ENCODE data around the gene PER1.
A peak's percentile ranks its signal among the peaks of the same experiment; 100 is the strongest.

Gene PER1

GRCh38 chr17:8163978-8164814, 12.0 kb upstream of the PER1 start:
- H3K4me3 ChIP-seq (ENCODE audit: low read depth in 1 of 2, low read length in 2 of 2): no peak overlapping the region
- no peaks in the 10 kb centered on the region for H3K27me3 ChIP-seq (ENCODE audit: control insufficient read depth in 1 of 2, insufficient read depth in 2 of 2, low read length in 2 of 2)
- peaks cover 37% of the 10 kb centered on the region for H3K4me1 ChIP-seq (ENCODE audit: insufficient read depth, low read length)
- peak overlapping the region; percentile 96 for H3K27ac ChIP-seq (ENCODE audit: low read depth, low read length)
- peak overlapping the region; percentile 68 for H3K9ac ChIP-seq (ENCODE audit: low read length)
- no peaks in the 10 kb centered on the region for H3K9me3 ChIP-seq (ENCODE audit: low read length)
- H3K36me3 ChIP-seq (ENCODE audit: insufficient read depth, low read length): peaks cover 24% of the 10 kb centered on the region

GRCh38 chr17:8162997-8163977, 11.1 kb upstream of the PER1 start:
- no peaks in the 10 kb centered on the region for H3K27me3 ChIP-seq (ENCODE audit: control insufficient read depth in 1 of 2, insufficient read depth in 2 of 2, low read length in 2 of 2)
- peaks cover 24% of the 10 kb centered on the region for H3K36me3 ChIP-seq (ENCODE audit: insufficient read depth, low read length)
- peaks cover 41% of the 10 kb centered on the region for H3K4me1 ChIP-seq (ENCODE audit: insufficient read depth, low read length)
- H3K4me3 ChIP-seq (ENCODE audit: low read depth in 1 of 2, low read length in 2 of 2): peak overlapping the region; percentile 59 to 73
- H3K9me3 ChIP-seq (ENCODE audit: low read length): no peaks in the 10 kb centered on the region
- H3K27ac ChIP-seq (ENCODE audit: low read depth, low read length): peak overlapping the region; percentile 96
- H3K9ac ChIP-seq (ENCODE audit: low read length): peak overlapping the region; percentile 68

- no peaks in the 10 kb centered on the region for H3K9me3 ChIP-seq (ENCODE audit: low read length)
- H3K27ac ChIP-seq (ENCODE audit: low read depth, low read length): peak within 1 kb of the TSS; percentile 96
- peak within 1 kb of the TSS; percentile 82 to 99 for H3K4me3 ChIP-seq (ENCODE audit: low read depth in 1 of 2, low read length in 2 of 2)
- no peaks in the 10 kb centered on the region for H3K27me3 ChIP-seq (ENCODE audit: control insufficient read depth in 1 of 2, insufficient read depth in 2 of 2, low read length in 2 of 2)
- H3K4me1 ChIP-seq (ENCODE audit: insufficient read depth, low read length): peaks cover 44% of the 10 kb centered on the region
- peak within 1 kb of the TSS; percentile 95 for H3K9ac ChIP-seq (ENCODE audit: low read length)
- peaks cover 24% of the 10 kb centered on the region for H3K36me3 ChIP-seq (ENCODE audit: insufficient read depth, low read length)
Observed at GRCh38 chr17:8162233-8162996, 10.2 kb upstream of the PER1 start, which contains the start of gene VAMP2. Gene VAMP2 (minus strand): TSS chr17:8162948. CDS start chr17:8162879, 69 bp downstream.

GRCh38 chr17:8161289-8162232, 9.4 kb upstream of the PER1 start:
- Histone ChIP-seq H3K4me1 (ENCODE audit: insufficient read depth, low read length) (peaks cover 50% of the 10 kb centered on the region), H3K9ac (ENCODE audit: low read length) (peak overlapping the region; percentile 95), H3K27me3 (ENCODE audit: control insufficient read depth in 1 of 2, insufficient read depth in 2 of 2, low read length in 2 of 2) (no peaks in the 10 kb centered on the region), H3K4me3 (ENCODE audit: low read depth in 1 of 2, low read length in 2 of 2) (peak overlapping the region; percentile 82 to 99), H3K27ac (ENCODE audit: low read depth, low read length) (peak overlapping the region; percentile 93), H3K9me3 (ENCODE audit: low read length) (no peaks in the 10 kb centered on the region), H3K36me3 (ENCODE audit: insufficient read depth, low read length) (peaks cover 24% of the 10 kb centered on the region)

DNA sequence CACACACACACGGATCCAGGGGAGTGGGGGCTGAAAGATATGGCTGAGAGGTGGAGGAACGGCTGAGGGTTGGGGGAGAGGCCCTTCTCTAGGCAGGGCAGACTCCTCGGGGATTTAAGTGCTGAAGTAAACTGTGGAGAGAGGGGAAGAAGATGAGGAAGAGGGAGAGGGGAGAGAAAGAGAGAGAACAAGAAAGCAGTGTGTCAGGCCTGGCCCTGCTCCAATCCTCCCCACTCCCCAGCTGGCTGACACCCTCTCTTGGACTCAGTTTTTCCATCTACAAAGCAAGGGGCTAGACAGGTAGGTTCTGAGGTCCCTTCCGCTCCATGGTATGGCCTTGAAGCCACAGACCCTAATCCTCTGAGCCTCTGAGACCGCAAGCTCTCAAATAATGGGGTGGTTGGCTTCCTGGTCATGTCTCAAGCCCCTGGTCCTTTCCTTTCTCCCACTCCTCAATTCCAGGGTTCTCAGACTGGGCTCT, 8.6 kb upstream of the PER1 start:
- H3K27ac ChIP-seq (ENCODE audit: low read depth, low read length): peak overlapping the region; percentile 93
- peak overlapping the region; percentile 95 for H3K9ac ChIP-seq (ENCODE audit: low read length)
- H3K4me3 ChIP-seq (ENCODE audit: low read depth in 1 of 2, low read length in 2 of 2): peak overlapping the region in 1 of 2 donors; percentile 82
- peaks cover 24% of the 10 kb centered on the region for H3K36me3 ChIP-seq (ENCODE audit: insufficient read depth, low read length)
- no peaks in the 10 kb centered on the region for H3K9me3 ChIP-seq (ENCODE audit: low read length)
- no peaks in the 10 kb centered on the region for H3K27me3 ChIP-seq (ENCODE audit: control insufficient read depth in 1 of 2, insufficient read depth in 2 of 2, low read length in 2 of 2)
- peaks cover 50% of the 10 kb centered on the region for H3K4me1 ChIP-seq (ENCODE audit: insufficient read depth, low read length)

GRCh38 chr17:8160224-8160577, 8.0 kb upstream of the PER1 start:
- peaks cover 24% of the 10 kb centered on the region for H3K36me3 ChIP-seq (ENCODE audit: insufficient read depth, low read length)
- no peak overlapping the region for H3K9ac ChIP-seq (ENCODE audit: low read length)
- H3K4me1 ChIP-seq (ENCODE audit: insufficient read depth, low read length): peaks cover 50% of the 10 kb centered on the region
- H3K9me3 ChIP-seq (ENCODE audit: low read length): no peaks in the 10 kb centered on the region
- no peak overlapping the region for H3K27ac ChIP-seq (ENCODE audit: low read depth, low read length)
- H3K27me3 ChIP-seq (ENCODE audit: control insufficient read depth in 1 of 2, insufficient read depth in 2 of 2, low read length in 2 of 2): no peaks in the 10 kb centered on the region
- no peak overlapping the region for H3K4me3 ChIP-seq (ENCODE audit: low read depth in 1 of 2, low read length in 2 of 2)

DNA sequence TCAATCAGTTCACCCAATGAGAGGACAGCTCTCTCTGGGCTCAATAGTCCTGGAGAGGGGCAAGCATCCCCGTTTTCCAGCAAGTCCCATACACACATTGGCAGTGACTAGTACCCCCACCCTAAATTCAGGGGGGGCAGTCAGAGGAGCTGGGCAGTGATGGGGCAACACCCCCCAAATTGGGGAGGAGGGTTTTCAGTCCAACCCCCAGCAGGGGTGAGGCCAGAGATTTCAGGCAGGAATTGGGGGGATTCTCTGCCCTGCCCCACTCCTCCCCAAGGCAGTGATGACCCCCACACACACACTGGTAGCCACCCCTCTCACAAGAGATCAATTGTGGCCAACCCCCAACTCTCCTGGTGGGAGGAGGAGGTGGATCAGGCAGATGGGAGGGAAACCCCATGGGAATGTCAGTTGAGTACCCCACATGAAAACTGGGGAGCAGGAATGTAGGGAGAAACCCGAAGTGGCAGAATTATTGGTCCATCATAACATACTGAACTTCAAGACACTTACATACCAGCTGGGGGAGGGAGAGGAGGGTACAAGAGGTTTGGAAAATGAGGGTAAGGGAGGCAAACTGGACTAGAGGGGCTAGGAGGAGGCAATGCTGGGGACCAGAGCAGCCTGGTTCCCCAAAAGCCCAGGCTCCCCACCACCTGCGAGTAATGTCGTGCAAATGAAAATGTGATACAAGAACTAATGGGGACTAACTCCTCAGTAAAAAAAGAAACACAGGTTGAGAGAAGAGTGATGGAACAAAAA, 7.4 kb upstream of the PER1 start:
- Histone ChIP-seq H3K4me1 (ENCODE audit: insufficient read depth, low read length) (peaks cover 47% of the 10 kb centered on the region), H3K9me3 (ENCODE audit: low read length) (no peaks in the 10 kb centered on the region), H3K36me3 (ENCODE audit: insufficient read depth, low read length) (peaks cover 24% of the 10 kb centered on the region), H3K27me3 (ENCODE audit: control insufficient read depth in 1 of 2, insufficient read depth in 2 of 2, low read length in 2 of 2) (no peaks in the 10 kb centered on the region), H3K4me3 (ENCODE audit: low read depth in 1 of 2, low read length in 2 of 2) (no peak overlapping the region), H3K9ac (ENCODE audit: low read length) (no peak overlapping the region), H3K27ac (ENCODE audit: low read depth, low read length) (peak overlapping the region; percentile 3)

DNA sequence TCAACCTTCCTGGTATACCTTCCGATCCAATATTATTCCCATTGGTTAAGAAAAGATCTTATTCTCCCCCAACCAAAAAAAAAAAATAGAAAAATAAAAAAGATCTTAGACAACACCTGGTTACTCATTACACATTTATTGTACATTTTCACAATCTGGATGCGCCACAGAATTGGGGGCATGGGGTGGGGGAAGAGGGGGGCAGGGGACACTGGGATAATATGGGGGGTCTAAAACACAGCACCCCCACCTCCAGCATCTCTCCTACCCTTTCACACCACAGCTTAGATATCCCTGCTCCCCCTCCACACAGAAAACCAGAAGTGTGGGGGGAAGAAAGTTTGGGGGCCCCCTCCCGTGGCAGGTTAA, 6.8 kb upstream of the PER1 start:
- H3K4me1 ChIP-seq (ENCODE audit: insufficient read depth, low read length): peaks cover 41% of the 10 kb centered on the region
- no peaks in the 10 kb centered on the region for H3K9me3 ChIP-seq (ENCODE audit: low read length)
- H3K27me3 ChIP-seq (ENCODE audit: control insufficient read depth in 1 of 2, insufficient read depth in 2 of 2, low read length in 2 of 2): no peaks in the 10 kb centered on the region
- H3K4me3 ChIP-seq (ENCODE audit: low read depth in 1 of 2, low read length in 2 of 2): no peak overlapping the region
- H3K36me3 ChIP-seq (ENCODE audit: insufficient read depth, low read length): peaks cover 24% of the 10 kb centered on the region
- H3K27ac ChIP-seq (ENCODE audit: low read depth, low read length): no peak overlapping the region
- H3K9ac ChIP-seq (ENCODE audit: low read length): no peak overlapping the region

DNA sequence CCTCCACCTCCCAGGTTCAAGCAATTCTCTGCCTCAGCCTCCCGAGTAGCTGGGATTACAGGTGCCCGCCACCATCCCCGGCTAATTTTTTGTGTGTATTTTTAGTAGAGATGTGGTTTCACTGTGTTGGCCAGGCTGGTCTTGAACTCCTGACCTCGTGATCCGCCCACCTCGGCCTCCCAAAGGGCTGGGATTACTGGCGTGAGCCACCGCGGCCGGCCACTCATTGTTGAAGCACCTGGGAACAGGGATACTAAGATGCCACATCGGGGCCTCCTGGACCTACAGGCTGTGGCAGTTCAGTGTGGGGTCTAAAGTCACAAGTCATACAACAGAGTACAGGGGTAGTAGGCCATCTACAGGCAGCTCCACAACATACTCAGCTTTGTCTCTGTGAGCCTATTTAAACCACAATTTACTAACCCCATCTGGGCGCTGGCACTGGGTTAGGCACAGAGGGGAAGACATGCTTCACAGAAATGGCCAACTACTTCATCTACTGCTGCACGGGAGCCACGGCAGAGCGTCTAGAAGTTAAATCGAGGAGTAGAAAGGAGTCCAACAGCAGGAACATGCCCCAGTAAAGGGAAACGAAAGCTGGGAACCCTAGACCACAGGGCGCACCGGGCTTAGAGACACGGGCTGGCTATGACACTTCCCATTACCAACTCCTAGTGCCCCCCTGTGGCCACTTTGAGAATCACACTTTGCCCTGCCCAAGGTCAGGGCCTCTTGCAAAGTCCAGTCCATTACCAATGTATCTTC, 6.2 kb upstream of the PER1 start:
- Histone ChIP-seq H3K36me3 (ENCODE audit: insufficient read depth, low read length) (peaks cover 25% of the 10 kb centered on the region), H3K9ac (ENCODE audit: low read length) (no peak overlapping the region), H3K4me3 (ENCODE audit: low read depth in 1 of 2, low read length in 2 of 2) (peak overlapping the region in 1 of 2 donors; percentile 33), H3K9me3 (ENCODE audit: low read length) (no peaks in the 10 kb centered on the region), H3K27me3 (ENCODE audit: control insufficient read depth in 1 of 2, insufficient read depth in 2 of 2, low read length in 2 of 2) (no peaks in the 10 kb centered on the region), H3K27ac (ENCODE audit: low read depth, low read length) (peak overlapping the region; percentile 89), H3K4me1 (ENCODE audit: insufficient read depth, low read length) (peaks cover 41% of the 10 kb centered on the region)

Measured in muscle layer of colon (tissue), 2 donors.